ENCODE data around the gene WDHD1.

DNA sequence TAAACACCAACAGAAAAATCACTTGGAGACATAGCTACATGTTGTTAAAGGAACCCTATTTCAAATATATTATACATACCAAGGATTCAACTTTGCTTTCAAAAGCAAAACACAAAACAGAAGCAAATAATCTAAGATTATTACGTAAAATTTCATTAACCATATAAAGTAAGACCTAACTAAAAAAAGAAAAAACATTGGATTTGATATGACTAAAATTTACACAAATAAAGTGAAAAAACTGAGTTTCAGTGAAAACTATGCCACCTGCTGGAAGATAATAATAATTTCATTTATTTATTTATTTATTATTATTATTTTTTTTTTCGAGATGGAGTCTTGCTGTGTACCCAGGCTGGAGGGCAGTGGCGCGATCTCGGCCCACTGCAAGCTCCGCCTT is 45.2 kb downstream of the WDHD1 start:
- TF ChIP-seq, protein P1, sequence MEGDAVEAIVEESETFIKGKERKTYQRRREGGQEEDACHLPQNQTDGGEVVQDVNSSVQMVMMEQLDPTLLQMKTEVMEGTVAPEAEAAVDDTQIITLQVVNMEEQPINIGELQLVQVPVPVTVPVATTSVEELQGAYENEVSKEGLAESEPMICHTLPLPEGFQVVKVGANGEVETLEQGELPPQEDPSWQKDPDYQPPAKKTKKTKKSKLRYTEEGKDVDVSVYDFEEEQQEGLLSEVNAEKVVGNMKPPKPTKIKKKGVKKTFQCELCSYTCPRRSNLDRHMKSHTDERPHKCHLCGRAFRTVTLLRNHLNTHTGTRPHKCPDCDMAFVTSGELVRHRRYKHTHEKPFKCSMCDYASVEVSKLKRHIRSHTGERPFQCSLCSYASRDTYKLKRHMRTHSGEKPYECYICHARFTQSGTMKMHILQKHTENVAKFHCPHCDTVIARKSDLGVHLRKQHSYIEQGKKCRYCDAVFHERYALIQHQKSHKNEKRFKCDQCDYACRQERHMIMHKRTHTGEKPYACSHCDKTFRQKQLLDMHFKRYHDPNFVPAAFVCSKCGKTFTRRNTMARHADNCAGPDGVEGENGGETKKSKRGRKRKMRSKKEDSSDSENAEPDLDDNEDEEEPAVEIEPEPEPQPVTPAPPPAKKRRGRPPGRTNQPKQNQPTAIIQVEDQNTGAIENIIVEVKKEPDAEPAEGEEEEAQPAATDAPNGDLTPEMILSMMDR (IDR thresholded peaks at IDR 0.05 in 8 of 11, conservative IDR thresholded peaks at IDR 0.05 in 3 of 11), result peak in 3 of 11 experiments; percentile 18 to 31 (median 20)
- no peak for TF ChIP-seq POLR2A (IDR thresholded peaks at IDR 0.05)
- TF ChIP-seq POLR2AphosphoS5 (IDR thresholded peaks at IDR 0.05), result no peak
